ENCODE measurements around the gene MED27. TPM values are rescaled to one million over a fixed set of nuclear protein-coding genes. Genes with fewer than 3 reads are reported as not detected.

MED27 gene
- total RNA-seq, 4 donors from 2014 or later: 10.9 to 23.1 (median 13.5) TPM

DNA sequence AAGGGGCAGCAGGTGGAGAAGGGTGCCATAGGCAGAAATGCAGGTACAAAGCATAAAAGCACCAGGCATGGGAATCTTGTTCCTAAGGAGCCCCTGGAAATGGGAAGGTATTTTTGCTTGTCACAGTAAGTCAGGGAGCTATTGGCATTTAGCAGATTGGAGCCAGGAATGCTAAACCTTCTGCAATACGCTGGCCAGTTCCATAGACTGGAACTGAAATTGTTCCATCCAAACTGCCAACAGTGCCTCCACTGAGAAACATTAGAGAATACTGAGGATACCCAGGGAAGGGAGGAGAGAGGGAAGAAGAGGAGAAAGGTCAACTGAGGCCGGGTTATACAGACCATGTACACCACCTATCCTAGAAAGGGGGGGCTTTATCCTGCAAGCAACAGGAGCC is 162.7 kb downstream of the MED27 start:
- ATAC-seq (ENCODE audit: low FRiP score) (no peak), DNase-seq (ENCODE audit: low spot score) (no peak)
- TF ChIP-seq, protein P1, sequence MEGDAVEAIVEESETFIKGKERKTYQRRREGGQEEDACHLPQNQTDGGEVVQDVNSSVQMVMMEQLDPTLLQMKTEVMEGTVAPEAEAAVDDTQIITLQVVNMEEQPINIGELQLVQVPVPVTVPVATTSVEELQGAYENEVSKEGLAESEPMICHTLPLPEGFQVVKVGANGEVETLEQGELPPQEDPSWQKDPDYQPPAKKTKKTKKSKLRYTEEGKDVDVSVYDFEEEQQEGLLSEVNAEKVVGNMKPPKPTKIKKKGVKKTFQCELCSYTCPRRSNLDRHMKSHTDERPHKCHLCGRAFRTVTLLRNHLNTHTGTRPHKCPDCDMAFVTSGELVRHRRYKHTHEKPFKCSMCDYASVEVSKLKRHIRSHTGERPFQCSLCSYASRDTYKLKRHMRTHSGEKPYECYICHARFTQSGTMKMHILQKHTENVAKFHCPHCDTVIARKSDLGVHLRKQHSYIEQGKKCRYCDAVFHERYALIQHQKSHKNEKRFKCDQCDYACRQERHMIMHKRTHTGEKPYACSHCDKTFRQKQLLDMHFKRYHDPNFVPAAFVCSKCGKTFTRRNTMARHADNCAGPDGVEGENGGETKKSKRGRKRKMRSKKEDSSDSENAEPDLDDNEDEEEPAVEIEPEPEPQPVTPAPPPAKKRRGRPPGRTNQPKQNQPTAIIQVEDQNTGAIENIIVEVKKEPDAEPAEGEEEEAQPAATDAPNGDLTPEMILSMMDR (IDR thresholded peaks at IDR 0.05): no peak

DNA sequence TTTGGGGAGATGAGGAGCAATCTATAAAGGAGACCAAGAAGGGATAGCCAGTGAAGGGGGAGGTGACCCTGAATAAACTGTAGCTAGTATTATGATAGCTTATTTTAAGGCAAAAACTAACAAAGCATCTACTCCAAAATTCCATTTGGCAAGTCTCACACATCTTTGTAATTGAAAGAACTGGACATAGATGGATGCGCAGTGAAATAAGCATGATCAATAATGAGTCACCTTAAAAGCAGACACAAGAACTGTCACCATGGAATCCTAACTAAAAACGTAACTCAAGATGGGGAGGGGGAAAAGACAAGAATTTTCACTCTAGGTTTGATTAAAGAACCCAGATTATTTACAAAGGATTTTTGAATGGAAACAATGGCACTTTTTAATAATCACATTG is 164.5 kb downstream of the MED27 start:
- DNase-seq (ENCODE audit: low spot score) (no peak), ATAC-seq (ENCODE audit: low FRiP score) (no peak)
- TF ChIP-seq, protein P1 (IDR thresholded peaks at IDR 0.05): no peak

DNA sequence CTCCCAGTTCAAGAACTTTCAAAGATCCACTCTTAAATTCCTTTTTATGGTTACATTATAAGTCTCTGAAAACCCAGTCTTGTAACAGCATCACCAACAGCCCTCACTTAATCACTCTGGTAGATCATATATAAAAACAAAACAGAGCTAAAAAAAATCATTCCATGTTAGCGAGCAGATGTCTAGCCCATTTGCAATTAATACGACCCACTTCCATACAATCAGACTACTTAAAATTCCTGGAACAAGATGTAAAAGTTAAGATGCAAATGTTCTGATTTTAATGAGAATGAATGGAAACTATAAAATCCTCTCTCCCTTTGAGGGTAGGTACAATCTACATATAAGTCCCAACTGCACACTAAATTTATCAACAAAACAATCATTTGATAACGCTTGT is 167.0 kb downstream of the MED27 start:
- TF ChIP-seq, protein P1 (IDR thresholded peaks at IDR 0.05): no peak
- ATAC-seq (ENCODE audit: low FRiP score): no peak
- DNase-seq (ENCODE audit: low spot score): no peak

DNA sequence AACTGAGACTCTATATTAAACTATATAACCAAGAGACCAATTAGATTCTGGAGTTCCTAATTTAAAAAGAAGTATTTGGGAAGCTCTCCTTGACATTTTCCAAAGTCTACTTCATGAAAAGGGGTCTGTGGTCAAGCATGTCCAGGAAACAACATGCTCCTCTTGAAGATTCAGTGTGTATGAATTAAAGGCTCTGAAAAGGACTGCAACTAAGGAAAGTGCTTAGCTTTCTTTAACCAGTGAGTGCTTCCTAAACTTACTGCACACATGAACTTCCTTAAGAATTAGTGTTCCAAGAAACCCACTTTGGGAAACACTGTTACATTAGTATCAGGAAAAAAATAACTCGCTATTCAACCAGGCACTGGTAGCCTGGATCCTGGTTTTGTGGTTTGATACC is 167.6 kb downstream of the MED27 start:
- DNase-seq (ENCODE audit: low spot score) (no peak), ATAC-seq (ENCODE audit: low FRiP score) (no peak)
- TF ChIP-seq, protein P1 (IDR thresholded peaks at IDR 0.05): no peak

DNA sequence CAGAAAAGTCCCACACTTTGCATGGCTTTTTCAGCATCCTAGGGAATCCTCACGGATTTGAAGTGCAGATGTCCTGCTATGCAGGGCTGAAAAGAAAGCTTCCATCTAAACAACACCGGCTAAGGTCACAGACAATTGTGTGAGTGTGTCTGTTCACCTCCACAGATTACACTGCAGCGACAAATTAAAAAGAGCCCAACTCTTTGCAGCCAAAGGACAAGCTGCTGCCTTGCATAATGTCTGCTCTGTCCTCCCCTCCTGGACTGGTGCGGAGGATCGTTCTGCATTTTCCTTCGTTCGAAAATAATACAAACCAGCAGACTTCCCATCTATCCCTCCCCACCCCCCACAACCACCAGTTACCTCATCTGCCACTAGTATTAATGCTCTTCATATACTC is 169.1 kb downstream of the MED27 start:
- DNase-seq (ENCODE audit: low spot score) (no peak), ATAC-seq (ENCODE audit: low FRiP score) (no peak)
- TF ChIP-seq, protein P1 (IDR thresholded peaks at IDR 0.05): no peak

DNA sequence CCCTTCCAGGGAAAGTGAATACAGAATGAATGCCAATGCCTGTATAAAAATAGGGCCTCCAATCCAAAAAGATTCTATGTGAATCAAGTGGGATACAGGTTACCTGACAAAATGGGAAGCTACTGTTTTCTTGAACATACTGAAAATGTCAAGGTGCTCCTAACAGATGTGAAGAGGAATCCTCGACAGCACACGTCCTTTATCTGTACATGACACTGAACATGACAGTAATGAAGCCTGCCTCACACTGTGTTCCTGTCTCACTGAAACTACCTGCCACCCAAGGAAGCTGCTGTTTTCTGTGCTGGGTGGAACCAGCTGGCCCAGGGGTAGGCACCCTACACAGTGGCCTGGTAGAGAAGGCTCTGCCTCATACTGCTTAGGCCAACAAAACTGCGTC is 174.5 kb downstream of the MED27 start:
- TF ChIP-seq, protein P1 (IDR thresholded peaks at IDR 0.05): no peak
- ATAC-seq (ENCODE audit: low FRiP score) (no peak), DNase-seq (ENCODE audit: low spot score) (no peak)

DNA sequence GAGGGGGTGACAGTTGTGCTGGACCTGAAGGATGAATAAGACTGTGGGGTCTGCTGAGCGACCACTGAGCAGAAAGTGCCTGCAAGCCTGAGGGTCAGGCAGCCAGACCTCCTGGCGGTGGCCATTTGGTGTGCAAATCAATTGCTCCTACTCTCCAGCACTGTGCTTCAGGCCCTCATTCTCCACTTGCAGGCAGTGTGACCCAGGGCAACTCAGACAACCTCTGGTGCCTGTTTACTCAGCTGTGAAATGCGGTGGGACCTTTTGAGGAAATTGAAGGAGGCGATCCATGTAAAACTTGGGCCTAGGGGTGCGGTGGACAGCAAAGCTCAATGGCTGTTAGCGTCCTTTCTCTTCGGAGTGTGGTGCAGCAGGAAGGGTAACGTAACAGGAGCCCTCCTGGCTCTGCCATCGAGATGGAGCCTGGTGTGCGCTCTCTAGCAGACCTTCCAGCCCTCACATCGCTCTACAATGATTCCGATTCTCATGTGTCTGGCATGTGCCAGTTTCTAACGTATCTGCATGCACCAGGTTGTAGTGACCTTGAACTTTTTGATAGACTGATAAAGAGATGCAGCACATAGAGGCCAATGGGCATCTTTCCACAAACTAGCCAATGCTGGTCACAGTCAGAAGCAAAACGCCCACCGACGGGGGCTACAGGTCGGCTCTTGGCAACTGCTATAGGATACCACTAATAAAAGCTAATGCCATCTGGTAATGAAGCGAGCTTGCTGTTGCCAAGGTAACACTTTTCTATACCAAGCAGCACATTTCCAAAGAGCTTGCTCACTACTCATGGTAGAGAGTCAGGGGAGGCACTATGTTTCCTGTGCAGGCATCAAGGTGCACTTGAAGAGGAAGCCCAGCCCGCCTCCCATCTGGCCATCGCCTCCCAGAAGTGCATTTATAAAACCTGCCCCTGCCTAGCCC is 180.1 kb downstream of the MED27 start:
- TF ChIP-seq, protein P1 (IDR thresholded peaks at IDR 0.05): no peak
- ATAC-seq (ENCODE audit: low FRiP score) (no peak), DNase-seq (ENCODE audit: low spot score) (no peak)

All from omental fat pad (tissue), 4 donors.